IPS DF 4.7 (cell line): ENCODE data around the gene WDHD1.
"Not testable (repeated sequence)": the region's sequence is repeated elsewhere in the genome, so short reads cannot be mapped to it uniquely, and the experiment has no call there.

Experiments used
- DNase-seq: peaks from one replicate; pipeline ENCODE4 v3.0.0-alpha.2; 2013; ENCODE audit warnings: low spot score; ENCODE audit errors: extremely low read depth

Gene WDHD1

DNA sequence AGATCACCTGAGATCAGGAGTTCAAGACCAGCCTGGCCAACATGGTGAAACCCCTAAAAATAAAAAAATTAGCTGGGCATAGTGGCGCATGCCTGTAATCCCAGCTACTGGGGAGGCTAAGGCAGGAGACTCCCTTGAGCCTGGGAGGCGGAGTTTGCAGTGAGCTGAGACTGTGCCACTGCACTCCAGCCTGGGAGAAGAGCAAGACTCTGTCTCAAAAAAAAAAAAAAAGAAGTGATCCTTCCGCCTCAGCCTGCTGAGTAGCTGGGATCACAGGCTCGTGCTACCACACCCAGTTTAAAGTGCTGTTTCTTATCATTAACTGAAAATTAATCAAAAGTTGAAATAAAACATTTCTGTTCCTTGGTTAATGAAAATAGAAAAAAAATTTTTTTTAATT, 117.9 kb downstream of the WDHD1 start:
- DNase-seq: not testable (repeated sequence)

DNA sequence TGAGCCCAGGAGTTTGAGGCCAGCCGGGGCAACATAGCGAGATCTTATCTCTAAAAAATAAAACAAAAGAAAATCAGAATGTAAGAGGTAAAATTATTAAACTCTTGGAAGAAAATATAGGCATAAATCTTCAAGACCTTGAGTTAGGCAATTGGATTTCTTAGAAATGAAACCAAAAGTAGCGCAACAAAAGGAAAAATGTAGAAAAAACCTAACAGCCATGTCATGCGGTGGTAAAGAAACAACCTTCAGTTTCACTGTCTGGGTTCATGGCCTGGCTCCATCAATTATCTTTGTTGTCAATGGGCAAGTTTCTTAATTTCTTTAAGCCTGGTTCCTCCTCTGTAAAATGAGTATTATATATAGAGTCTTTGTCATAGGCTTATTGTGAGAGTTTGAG, 118.7 kb downstream of the WDHD1 start:
- DNase-seq: no peak

DNA sequence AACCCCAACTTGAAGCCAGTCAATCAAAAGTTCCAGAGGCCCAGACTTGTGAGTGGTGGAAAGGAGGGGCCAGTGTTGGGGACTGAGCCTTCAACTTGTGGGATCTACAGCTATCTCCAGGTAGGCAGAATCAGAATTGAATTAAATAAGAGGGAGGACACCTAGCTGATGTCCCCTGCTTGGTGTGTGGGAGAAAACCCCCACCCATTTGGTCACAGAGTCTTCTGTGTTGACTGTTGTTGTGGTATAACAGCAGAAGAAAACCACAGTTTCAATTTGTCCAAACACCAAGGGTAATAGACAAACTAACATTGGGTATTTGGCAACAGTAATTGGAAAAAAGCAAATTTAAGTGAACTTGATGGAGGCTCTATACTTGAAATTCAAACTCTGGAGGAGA, 120.8 kb downstream of the WDHD1 start:
- DNase-seq: no peak

- DNase-seq: no peak
These were observed 124.1 kb downstream of the WDHD1 start, which contains the start of gene GCH1 for GRCh38 chr14:54902521-54903420. GCH1 (minus strand) TSS chr14:54902826; CDS start chr14:54902663, 163 bp downstream.

GRCh38 chr14:54902143-54902520, 124.8 kb downstream of the WDHD1 start:
- no peak for DNase-seq

DNA sequence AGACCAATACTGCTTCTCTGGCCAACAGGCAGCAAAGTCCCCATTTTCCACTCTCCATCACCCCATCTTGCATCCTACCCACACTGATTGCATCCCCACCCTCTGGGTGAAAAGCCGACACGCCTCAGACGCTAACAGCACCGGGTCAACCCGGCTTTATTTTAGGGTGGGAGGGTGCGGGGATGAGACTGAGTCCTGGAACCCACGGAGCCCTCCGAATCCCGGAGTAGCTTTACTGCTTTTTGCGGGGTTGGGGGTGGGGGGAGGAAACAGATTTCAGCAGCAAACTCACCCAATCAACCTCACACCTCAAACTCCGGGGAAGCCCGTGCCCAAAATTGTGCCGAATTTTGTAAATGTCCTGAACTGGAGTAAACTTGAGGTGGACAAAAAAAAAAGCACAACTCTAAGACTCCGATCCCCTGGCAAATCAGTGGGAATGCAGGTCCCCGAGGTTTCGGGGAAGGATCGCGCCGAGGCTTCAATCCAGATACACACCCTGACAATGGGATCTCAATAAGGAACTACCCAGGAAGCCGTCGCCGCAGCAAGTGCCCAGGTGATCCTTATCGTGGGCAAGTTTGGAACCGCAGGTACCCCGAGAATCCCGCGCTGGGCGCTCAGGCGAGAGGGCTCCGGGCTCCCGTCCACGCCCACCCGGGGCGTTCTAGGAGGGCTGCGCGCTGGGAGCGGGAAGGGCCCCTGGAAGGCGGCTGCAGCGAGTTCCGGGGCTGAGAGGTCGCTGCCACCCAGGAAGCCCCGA, 125.3 kb downstream of the WDHD1 start:
- DNase-seq: no peak

DNA sequence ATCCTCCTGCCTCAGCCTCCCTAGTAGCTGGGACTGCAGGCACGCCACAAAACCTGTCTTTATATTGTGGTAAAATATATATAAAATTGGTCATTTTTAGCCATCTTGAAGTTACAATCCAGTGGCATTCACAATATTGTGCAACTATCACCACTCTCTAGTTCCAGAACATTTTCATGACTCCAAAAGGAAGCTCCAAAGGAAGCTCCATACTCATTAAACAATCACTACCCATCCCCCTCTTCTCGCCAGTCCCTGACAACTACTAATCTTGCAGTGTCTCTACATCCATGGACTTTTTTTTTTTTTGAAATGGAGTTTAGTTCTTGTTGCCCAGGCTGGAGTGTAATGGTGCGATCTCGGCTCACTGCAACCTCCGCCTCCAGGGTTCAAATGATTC, 127.3 kb downstream of the WDHD1 start:
- DNase-seq: no peak

- DNase-seq: not testable (repeated sequence)
These were observed 128.9 kb downstream of the WDHD1 start for GRCh38 chr14:54897809-54898555.

- DNase-seq: no peak
These were observed 131.2 kb downstream of the WDHD1 start for GRCh38 chr14:54895683-54896082.

DNA sequence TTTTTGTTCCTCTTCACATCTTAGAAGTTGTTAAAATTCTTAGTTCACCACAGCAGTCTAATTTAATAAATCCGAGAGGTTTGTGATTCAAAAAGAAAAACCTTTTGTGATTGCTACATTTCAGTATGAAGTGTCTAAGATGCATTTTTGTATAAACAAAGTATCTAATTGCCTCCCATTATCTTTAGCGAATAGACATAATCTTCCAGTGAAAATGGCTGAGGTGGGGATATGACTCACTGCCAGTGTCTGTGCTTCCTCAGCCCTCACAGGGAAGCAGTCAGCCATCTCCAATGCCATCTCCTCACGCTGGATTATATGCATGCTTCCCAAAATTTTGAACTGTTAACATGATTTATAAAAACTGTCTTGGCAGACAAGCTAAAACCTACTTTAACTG, 131.9 kb downstream of the WDHD1 start:
- DNase-seq: no peak

DNA sequence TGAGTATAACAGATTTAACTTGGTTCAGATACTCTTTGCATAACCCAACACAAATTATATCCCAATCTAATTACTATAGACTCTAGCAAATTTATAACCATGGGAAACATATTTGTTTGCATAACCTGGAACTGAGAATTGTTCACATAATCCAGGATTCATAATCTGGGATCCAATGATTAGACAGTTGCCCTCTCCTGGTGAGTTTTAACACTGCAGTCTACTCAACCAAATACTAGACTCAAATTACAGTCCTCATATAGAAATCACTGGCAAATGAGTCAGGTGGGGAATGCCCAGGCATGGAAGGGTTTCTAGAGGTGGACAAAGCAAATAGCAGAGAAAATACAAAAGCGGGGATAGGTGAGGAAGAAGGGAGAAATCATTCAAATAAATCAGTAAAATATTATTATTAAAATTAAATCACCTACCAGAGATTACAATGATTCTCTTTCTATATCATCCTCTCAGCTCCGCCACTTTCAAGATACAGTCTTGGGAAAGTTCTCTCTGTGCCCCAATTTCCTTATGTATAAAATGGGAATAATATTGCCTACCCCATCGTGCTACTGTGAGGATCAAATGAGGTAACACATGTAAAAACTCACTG, 133.6 kb downstream of the WDHD1 start:
- DNase-seq: no peak

DNA sequence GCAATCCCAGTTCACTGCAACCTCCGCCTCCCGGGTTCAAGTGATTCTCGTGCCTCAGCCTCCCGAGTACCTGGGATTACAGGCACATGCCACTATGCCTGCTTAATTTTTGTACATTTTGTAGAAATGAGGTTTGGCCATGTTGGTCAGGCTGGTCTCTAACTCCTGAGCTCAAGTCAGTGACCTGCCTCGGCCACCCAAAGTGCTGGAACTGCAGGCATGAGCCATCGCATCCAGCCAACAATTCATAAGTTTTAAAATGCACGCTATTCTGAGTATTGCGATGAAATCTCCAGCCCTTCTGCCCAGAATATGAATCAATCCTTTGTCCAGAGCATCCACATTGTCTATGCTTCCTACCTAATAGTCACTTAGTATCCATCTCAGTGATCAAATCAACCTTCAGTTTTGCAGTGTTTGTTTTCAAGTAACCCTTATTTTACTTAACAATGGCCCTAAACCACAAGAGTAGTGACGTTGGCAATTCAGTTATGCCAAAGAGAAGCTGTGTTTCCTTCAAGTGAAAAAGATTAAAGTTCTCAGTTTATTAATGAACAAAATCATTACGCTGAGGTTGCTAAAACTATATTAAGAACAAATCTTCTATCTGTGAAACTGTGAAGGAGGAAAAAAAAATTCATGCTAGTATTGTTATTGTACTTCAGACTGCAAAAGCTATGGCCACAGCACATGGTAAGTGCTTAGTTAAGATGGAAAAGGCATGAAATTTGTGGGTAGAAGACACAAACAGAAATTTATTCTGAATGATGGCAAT, 135.2 kb downstream of the WDHD1 start:
- no peak for DNase-seq

- no peak for DNase-seq
These were observed 136.1 kb downstream of the WDHD1 start for GRCh38 chr14:54890788-54891187.

DNA sequence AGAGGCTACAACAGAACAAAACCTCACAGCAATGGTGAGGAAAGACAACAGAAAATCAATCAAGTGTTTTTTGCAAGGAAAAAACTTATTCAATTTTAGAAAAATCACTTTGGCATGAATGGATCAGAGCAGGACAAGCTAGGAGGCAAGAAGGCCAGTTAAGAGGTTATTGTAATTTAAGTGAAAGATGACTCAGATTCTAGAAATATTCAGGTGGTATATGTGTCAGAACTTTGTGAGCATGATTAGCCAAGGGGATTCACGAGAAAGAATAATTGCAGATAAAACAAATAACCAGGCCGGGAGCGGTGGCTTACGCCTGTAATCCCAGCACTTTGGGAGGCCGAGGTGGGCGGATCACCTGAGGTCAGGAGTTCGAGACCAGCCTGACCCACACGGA, 137.0 kb downstream of the WDHD1 start:
- DNase-seq: no peak
